ENCODE data around the gene DZIP1.

Gene DZIP1

GRCh38 chr13:95535243-95535642 lies 109.3 kb downstream of the DZIP1 start:
- no peak for TF ChIP-seq CTCF (IDR thresholded peaks at IDR 0.05; ENCODE audit: insufficient read depth, missing control alignments)
- no peak for FAIRE-seq
- no peak for DNase-seq (ENCODE audit: insufficient read length, low spot score)

GRCh38 chr13:95533545-95534160 lies 110.9 kb downstream of the DZIP1 start:
- FAIRE-seq (no peak), DNase-seq (ENCODE audit: insufficient read length, low spot score) (no peak)
- TF ChIP-seq CTCF (IDR thresholded peaks at IDR 0.05; ENCODE audit: insufficient read depth, missing control alignments): no peak

GRCh38 chr13:95530178-95530577 lies 114.3 kb downstream of the DZIP1 start:
- DNase-seq (ENCODE audit: insufficient read length, low spot score): no peak
- no peak for FAIRE-seq
- TF ChIP-seq CTCF (IDR thresholded peaks at IDR 0.05; ENCODE audit: insufficient read depth, missing control alignments): no peak
